GM18507 (cell line): ENCODE measurements around the gene CFAP73.
"Not testable (repeated sequence)": the region's sequence is repeated elsewhere in the genome, so short reads cannot be mapped to it uniquely, and the experiment has no call there.

Source experiments
- DNase-seq: peaks from one replicate; pipeline ENCODE4 v3.0.0; 2011; ENCODE audit warnings: low read depth; ENCODE audit not compliant: insufficient read length; ENCODE audit errors: extremely low spot score
- FAIRE-seq: peaks from 2 replicates; lab custom pipeline; 2011; peaks lifted over from hg19 to GRCh38; lab: Jason Lieb, UNC

CFAP73 gene

GRCh38 chr12:113204804-113205203, 55.3 kb downstream of the CFAP73 start:
- DNase-seq, result no peak
- FAIRE-seq, result no peak

GRCh38 chr12:113206802-113207201, 57.3 kb downstream of the CFAP73 start:
- not testable (repeated sequence) for DNase-seq, FAIRE-seq

GRCh38 chr12:113207613-113208040, 58.1 kb downstream of the CFAP73 start:
- FAIRE-seq (no peak), DNase-seq (no peak)

- FAIRE-seq, result peak; percentile 100
Measured at GRCh38 chr12:113208041-113208934, 58.8 kb downstream of the CFAP73 start.

More at GRCh38 chr12:113208041-113208934, 58.8 kb downstream of the CFAP73 start:
- peak; percentile 58 for DNase-seq
